ENCODE data around the gene STXBP1.

- TF ChIP-seq, protein P1, sequence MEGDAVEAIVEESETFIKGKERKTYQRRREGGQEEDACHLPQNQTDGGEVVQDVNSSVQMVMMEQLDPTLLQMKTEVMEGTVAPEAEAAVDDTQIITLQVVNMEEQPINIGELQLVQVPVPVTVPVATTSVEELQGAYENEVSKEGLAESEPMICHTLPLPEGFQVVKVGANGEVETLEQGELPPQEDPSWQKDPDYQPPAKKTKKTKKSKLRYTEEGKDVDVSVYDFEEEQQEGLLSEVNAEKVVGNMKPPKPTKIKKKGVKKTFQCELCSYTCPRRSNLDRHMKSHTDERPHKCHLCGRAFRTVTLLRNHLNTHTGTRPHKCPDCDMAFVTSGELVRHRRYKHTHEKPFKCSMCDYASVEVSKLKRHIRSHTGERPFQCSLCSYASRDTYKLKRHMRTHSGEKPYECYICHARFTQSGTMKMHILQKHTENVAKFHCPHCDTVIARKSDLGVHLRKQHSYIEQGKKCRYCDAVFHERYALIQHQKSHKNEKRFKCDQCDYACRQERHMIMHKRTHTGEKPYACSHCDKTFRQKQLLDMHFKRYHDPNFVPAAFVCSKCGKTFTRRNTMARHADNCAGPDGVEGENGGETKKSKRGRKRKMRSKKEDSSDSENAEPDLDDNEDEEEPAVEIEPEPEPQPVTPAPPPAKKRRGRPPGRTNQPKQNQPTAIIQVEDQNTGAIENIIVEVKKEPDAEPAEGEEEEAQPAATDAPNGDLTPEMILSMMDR (IDR thresholded peaks at IDR 0.05): no peak
- no peak for TF ChIP-seq POLR2A (IDR thresholded peaks at IDR 0.05)
Measured at GRCh38 chr9:127660886-127661741, 49.0 kb downstream of the STXBP1 start.

All from right lobe of liver (tissue), 4 donors.